Fibroblast of lung (primary cell): Measurements from ENCODE around the gene RAPGEF5. TPM values are rescaled to one million over a fixed set of nuclear protein-coding genes. Genes with fewer than 3 reads are reported as not detected.

ENCODE experiments used
- DNase-seq, 2 donors: peaks; one replicate each; pipeline versions ENCODE4 v3.0.0 to v3.0.0-alpha.2; 2010; ENCODE audit warnings: low read depth in 2 of 2
- H2AFZ ChIP-seq: 2 replicates; pipeline ENCODE4 v1.5.1; 2012; ENCODE audit warnings: low read length, control low read depth, inconsistent platforms
- H3K27ac ChIP-seq: 2 replicates; pipeline ENCODE4 v1.5.1; 2011; ENCODE audit warnings: low read length, control low read depth; ENCODE audit not compliant: insufficient read depth
- H3K27me3 ChIP-seq: 2 replicates; pipeline ENCODE4 v1.5.1; 2011; ENCODE audit warnings: mild to moderate bottlenecking, low read length; ENCODE audit not compliant: control insufficient read depth, insufficient read depth
- H3K36me3 ChIP-seq: 2 replicates; pipeline ENCODE4 v1.5.1; 2011; ENCODE audit warnings: low read length; ENCODE audit not compliant: control insufficient read depth, insufficient read depth
- H3K4me1 ChIP-seq: 2 replicates; pipeline ENCODE4 v1.5.1; 2011; ENCODE audit warnings: low read length; ENCODE audit not compliant: control insufficient read depth, insufficient read depth; ENCODE audit errors: extremely low read depth
- H3K4me2 ChIP-seq: 2 replicates; pipeline ENCODE4 v1.5.1; 2011; ENCODE audit warnings: low read length, control low read depth; ENCODE audit not compliant: insufficient read depth; ENCODE audit errors: extremely low read depth
- H3K4me3 ChIP-seq, 4 experiments: fragments of 200-600 bp in 1 of 4; sonication (generic) in 1 of 4; replicated peaks in 1 of 4; 2 replicates each; pipeline ENCODE4 v1.5.1; 2011 to 2016; ENCODE audit warnings: low read length in 4 of 4, low read depth in 3 of 4, mild to moderate bottlenecking in 3 of 4, control low read depth in 2 of 4, inconsistent platforms in 1 of 4, mixed read lengths in 1 of 4; ENCODE audit not compliant: insufficient read depth in 1 of 4; ENCODE audit errors: control extremely low read depth in 1 of 4
- H3K79me2 ChIP-seq: 2 replicates; pipeline ENCODE4 v1.5.1; 2012; ENCODE audit warnings: mild to moderate bottlenecking, low read length, inconsistent platforms; ENCODE audit not compliant: control insufficient read depth, insufficient read depth
- H3K9ac ChIP-seq: 2 replicates; pipeline ENCODE4 v1.5.1; 2011; ENCODE audit warnings: mild to moderate bottlenecking, low read length, control low read depth; ENCODE audit not compliant: insufficient read depth
- H3K9me3 ChIP-seq: 2 replicates; pipeline ENCODE4 v1.5.1; 2012; ENCODE audit warnings: low read depth, low read length; ENCODE audit not compliant: control insufficient read depth, insufficient read depth
- H4K20me1 ChIP-seq: 2 replicates; pipeline ENCODE4 v1.5.1; 2011; ENCODE audit warnings: low read length; ENCODE audit not compliant: control insufficient read depth, insufficient read depth; ENCODE audit errors: extremely low read depth
- CTCF ChIP-seq, 2 donors: IDR thresholded peaks in 1 of 2; conservative IDR thresholded peaks in 1 of 2; 1 replicate in 1 of 2; 2 replicates in 1 of 2; pipeline ENCODE4 v1.5.1; 2011 to 2012; ENCODE audit warnings: low read length in 2 of 2, control low read depth in 1 of 2, inconsistent platforms in 1 of 2, low read depth in 1 of 2, mild to moderate bottlenecking in 1 of 2
- EZH2 ChIP-seq: IDR thresholded peaks from 2 replicates; pipeline ENCODE4 v1.5.1; 2012; ENCODE audit warnings: low read length, control low read depth, mild to moderate bottlenecking; ENCODE audit errors: missing control alignments
- polyA plus RNA-seq, 2 donors: library from polyadenylated mRNA; depleted of rRNA in 1 of 2; stranded (reverse) in 1 of 2; unstranded in 1 of 2; fragments of >200 nt; gene quantifications; 2 replicates each; pipeline ENCODE4 v1.2.1, GENCODE V29; 2011 to 2012; ENCODE audit warnings: missing spikeins in 1 of 2
- total RNA-seq: library from RNA; depleted of rRNA; stranded (reverse); fragments of >200 nt; gene quantifications from 2 replicates; pipeline ENCODE4 v1.2.1, GENCODE V29; 2014

Gene RAPGEF5
- total and polyA plus RNA-seq, 2 donors (not counting 1 experiment from before 2014, with no cell fraction given): 1.4 to 1.5 TPM

GRCh38 chr7:22166928-22167327 lies 190.0 kb downstream of the RAPGEF5 start:
- Histone ChIP-seq H4K20me1 (no peaks in the 10 kb centered on the region), H3K4me3 (no peak overlapping the region), H3K4me2 (no peak overlapping the region), H3K4me1 (no peaks in the 10 kb centered on the region), H2AFZ (no peak overlapping the region), H3K79me2 (no peaks in the 10 kb centered on the region), H3K36me3 (no peaks in the 10 kb centered on the region), H3K27ac (no peak overlapping the region), H3K9ac (no peak overlapping the region), H3K27me3 (no peaks in the 10 kb centered on the region), H3K9me3 (no peaks in the 10 kb centered on the region)
- DNase-seq: no peak
- TF ChIP-seq CTCF (conservative IDR thresholded peaks at IDR 0.05 in 1 of 2, IDR thresholded peaks at IDR 0.05 in 1 of 2; ENCODE audit: low read depth in 1 of 2, low read length in 2 of 2) (no peak), EZH2 (no peak)

- Histone ChIP-seq H3K4me2 (no peak overlapping the region), H3K36me3 (no peaks in the 10 kb centered on the region), H3K9me3 (no peaks in the 10 kb centered on the region), H3K4me3 (no peak overlapping the region), H3K27me3 (no peaks in the 10 kb centered on the region), H2AFZ (no peak overlapping the region), H3K4me1 (no peaks in the 10 kb centered on the region), H3K79me2 (no peaks in the 10 kb centered on the region), H4K20me1 (no peaks in the 10 kb centered on the region), H3K27ac (no peak overlapping the region), H3K9ac (no peak overlapping the region)
- no peak for DNase-seq
- TF ChIP-seq CTCF (conservative IDR thresholded peaks at IDR 0.05 in 1 of 2, IDR thresholded peaks at IDR 0.05 in 1 of 2; ENCODE audit: low read depth in 1 of 2, low read length in 2 of 2): no peak
- no peak for TF ChIP-seq EZH2
Measured at GRCh38 chr7:22159341-22159740, 197.6 kb downstream of the RAPGEF5 start.

- Histone ChIP-seq H3K79me2 (no peaks in the 10 kb centered on the region), H3K9me3 (no peaks in the 10 kb centered on the region), H3K27ac (no peak overlapping the region), H3K4me2 (no peak overlapping the region), H3K4me1 (no peaks in the 10 kb centered on the region), H4K20me1 (no peaks in the 10 kb centered on the region), H3K36me3 (no peaks in the 10 kb centered on the region), H3K4me3 (no peak overlapping the region), H3K27me3 (no peaks in the 10 kb centered on the region), H2AFZ (no peak overlapping the region), H3K9ac (no peak overlapping the region)
- TF ChIP-seq EZH2: no peak
- DNase-seq: no peak
Measured at GRCh38 chr7:22157552-22157951, 199.4 kb downstream of the RAPGEF5 start.
